HG03060 (cell line): ENCODE data around the gene COL19A1.

Experiments used
- ATAC-seq: cut with Tn5 transposase; IDR thresholded peaks from one replicate; pipeline ENCODE4 v1.9.1; 2021; ENCODE audit warnings: low read depth, moderate number of reproducible peaks; ENCODE audit not compliant: unreplicated experiment

COL19A1 gene

DNA sequence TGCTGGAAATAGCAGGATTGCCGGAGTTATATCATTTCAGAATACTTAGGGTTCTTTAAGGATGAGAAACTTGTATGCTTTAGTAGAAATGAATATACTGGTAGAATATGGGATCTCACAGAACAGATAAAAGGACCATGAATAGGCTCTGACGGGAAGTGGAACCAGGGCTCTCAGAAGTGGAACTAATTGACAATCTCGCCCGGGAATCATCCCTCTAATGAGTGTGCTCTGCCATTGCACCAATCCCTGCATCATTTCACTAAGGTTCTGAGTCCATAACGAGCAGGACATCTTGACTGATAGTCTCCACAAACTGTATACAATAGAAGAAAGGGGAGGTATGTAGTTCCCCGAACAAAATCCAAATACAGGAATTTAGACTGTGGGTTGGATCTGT, 286.4 kb downstream of the COL19A1 start:
- no peak for ATAC-seq

GRCh38 chr6:70157086-70157485, 290.7 kb downstream of the COL19A1 start:
- no peak for ATAC-seq

DNA sequence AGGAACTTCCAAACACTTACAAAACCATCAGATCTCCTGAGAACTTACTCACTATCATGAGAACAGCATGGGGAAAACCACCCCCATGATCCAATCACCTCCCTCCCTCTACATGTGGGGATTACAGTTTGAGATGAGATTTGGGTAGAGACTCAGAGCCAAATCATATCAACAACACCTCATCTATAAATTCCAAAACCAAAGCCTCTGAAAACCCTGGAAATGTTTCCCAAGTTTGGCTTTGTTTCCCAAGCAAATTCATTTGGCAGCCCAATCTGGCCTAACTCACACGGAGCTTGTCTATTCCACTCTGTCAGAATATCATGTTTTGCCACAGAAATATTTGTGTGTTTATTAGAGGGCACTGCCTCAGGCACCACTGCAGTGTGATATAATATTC, 293.9 kb downstream of the COL19A1 start:
- no peak for ATAC-seq

DNA sequence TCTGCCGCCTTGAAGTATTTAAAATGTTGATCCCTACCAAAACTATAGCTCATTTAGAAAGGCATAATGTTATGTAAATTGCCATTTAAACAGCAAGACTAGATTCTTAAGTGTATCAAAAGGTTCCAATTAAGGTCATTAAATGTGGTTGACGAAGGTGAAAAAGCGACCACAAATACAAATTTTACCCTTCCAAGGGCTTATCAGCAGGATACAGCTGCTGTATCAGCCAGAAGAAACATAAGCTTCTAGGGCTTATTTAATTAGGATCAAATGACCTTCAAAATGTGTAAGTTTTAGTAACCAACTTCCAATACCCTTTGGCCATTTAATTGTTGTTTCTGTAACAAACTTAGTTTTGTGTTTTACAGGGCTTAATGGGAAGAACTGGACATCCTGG, 296.6 kb downstream of the COL19A1 start:
- no peak for ATAC-seq

- ATAC-seq = no peak
These were observed 297.4 kb downstream of the COL19A1 start for GRCh38 chr6:70163795-70164194.

GRCh38 chr6:70164556-70164955, 298.2 kb downstream of the COL19A1 start:
- ATAC-seq = no peak

DNA sequence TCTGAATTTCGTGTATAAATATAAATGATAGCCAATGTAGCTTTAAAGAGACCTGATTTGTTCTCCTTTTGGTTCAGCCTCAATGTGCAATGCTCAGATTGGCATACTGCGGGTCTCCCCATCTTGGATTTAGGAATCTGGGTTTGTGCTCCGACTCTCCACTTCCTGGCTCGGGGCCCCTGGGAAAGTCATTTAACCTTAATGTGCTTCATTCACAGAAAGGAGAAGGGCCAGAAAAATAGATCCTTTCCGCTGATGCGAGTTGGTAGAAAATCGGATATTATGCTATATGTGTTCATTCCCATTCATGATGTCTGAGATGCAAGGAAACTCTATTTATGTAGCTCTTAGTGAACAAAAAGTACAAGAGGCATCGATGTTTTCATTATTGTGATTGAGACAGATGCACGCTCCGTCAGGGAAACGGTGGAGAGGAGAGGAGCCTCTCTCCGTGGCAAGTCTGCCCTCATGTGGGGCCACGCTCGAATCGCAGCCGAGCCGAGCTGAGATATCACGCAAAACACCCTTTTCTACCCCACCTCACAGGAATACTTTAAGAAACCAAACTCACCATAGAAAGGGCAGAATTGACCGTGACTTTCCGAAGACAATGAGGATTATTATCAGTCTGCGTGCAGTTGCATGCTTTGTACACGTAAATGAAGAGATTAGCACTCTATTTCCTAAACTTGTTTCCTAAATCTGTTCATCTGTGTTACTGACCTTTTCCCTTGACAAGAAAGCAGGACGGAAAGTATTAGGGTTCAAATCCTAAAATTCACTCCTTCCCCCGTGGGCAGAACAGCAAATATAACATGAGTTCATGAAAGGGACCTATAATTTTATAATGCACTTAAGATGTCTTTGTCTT, 300.0 kb downstream of the COL19A1 start:
- ATAC-seq = peak; percentile 60

DNA sequence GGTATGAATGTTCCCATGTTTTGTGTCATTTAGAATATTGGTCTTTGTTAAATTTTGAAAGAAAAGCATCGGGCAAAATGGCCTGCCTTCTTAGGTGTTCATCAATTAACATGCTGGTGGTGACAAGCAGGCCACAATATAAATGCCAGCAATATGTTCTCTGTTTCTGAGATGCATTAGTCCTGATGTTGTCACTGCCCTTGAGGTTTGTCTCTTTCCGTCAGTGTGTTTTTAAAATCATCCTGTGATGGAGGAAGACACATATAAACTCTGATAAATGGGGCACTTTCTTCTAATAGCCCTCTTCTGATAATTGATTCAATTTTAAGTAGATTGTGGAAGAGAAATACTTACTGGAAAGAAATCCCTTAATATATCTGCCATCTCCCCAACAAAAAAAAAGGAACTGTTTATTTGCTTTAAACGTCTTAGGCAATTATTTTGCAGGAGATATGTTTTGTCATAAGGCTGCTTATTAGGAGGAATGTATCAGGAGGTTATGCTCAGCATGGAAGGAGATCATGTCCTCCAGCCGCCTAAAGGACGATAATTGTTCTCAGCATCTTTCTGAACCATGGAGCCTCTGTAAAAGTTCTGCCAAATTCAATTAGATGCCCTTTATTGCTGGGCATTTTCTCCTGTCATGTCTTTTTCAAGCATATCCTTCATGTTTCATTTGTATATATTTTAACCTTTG, 302.5 kb downstream of the COL19A1 start:
- ATAC-seq = no peak

DNA sequence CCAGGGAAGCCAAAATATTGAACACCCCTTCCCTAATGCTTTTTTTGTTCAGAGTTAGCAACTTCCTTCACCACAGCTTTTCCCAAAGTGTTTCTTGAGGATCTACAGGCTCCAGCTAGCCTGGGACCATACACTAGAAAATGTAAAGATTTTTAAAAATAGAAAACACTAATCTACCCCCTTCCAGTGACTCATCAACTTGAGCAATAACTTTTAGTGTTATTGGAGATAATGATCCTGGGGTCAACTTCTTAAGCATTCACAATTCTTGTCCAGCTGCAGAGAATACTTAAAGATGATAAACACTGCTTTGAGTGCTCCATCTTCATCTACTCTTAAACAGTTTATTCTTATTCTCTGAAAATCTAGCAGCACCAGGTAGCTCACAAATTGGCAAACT, 304.9 kb downstream of the COL19A1 start:
- no peak for ATAC-seq

DNA sequence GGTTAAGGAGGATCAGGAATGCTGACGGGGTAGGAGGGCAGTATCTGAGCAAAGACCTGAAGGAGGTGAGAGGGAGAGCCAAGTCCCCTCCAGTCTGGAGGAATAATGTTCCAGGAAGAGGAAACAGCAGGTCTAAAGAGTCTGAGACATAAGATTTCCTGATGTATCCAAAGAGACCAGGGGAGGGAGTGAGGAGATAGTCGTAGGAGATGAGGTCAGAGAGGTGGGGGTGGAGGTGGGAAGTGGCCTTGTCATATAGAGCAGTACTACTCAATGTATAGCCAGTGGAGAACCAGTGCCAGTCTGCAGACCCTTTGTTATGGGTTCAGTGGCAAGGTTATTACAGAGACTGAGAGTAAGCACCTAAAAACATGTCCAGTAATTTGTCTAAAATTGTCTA, 305.9 kb downstream of the COL19A1 start:
- ATAC-seq = no peak

DNA sequence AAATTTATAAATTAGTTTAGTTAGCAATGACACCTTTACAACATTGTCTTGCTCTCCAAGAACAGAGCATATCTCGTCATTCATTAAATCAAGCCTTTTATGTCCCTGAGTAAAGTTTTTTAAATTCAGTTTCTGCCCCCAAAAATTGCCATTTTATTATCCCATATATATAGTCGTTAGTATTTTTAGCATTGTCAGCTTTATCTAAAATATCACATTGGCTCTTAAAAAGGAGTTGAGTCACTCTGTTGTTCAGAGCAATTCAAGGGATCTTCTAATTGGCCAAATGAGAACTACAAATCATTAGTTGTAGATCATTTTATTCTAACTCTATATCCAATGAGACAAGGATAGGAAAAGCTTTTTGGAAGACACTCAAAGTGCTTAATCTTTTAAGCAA, 309.4 kb downstream of the COL19A1 start:
- ATAC-seq = no peak

GRCh38 chr6:70176842-70177550, 310.6 kb downstream of the COL19A1 start:
- ATAC-seq = no peak

DNA sequence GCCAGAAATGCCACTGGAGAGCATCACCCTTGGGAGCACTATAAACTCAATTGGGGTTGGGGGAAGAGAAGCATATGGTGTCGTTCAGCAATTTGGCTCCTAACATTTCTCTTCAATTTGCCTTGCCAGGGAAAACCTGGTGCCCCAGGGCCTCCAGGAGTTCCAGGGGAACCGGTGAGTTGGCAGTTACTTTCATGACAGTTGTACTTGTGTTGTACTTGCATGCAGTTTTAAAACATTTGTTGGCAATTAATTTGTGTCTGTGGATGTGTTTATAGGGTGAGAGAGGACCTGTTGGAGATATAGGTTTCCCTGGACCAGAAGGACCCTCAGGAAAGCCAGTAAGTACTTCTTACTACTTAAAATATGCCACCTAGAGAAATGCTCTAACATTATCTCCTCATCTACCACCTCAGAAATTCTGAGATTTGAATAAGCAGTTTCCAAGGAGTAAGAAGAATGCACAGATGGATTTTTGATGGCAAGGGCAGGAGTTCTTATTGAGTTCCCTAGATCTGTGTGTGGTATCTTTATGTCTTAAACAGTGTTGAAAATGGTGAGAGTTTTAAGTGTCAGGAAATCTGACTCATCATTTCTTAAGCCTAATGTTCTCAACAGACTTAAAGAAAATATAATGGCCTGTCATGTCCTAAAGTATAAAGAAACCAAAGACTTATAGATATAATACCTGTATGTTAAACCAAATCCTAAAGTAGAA, 314.0 kb downstream of the COL19A1 start:
- ATAC-seq = no peak

DNA sequence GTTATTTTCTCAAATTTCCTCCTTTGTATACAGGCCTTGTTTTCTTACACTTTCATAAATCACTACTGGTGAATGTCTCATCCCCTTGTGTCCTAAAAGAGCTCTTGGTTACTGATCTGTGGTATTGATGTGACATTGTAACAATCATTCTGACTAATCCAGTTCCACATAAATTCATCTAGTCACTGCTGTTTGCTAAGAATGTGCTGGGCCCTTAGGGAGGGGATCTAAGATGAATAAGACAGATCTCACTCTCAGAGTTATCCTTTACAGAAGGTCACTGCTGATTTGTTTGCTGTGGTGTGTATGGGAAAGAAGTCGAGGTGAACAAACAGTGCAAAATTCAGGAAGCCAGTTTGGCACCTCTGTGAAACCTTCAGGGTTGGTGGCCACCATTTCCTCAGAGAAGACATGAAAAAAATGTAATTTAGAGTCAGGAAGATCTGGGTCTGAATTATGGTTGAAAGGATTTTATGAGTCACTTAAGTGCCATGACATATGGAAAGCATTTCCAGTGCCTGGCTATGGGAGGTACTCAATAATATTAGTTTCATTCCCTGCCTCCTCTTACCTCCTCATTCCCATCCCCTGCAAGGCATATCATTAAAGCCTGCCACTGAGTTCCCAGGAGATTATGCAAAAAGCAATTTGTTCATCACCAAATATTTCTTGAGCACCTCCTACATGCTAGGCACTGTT, 314.7 kb downstream of the COL19A1 start:
- no peak for ATAC-seq

DNA sequence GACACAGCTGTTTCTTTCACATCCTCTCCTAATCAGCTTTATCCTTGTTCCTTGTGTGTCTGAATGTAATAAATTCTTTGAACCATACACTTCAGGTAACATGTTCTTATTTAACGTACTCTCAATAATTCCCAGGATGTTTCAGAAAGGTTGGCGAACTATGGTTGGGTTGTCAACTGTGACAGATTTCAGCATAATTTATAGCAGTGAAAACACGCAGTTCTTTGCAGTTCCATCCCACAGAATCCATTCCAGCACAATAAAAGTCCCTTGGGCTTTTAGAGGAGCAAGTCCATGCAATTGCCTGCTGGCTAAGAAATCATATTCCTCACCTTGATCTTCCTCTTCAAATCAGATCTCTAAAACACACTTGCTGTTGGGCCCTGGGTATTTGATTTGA, 317.2 kb downstream of the COL19A1 start:
- no peak for ATAC-seq

GRCh38 chr6:70184723-70185122, 318.4 kb downstream of the COL19A1 start:
- ATAC-seq = no peak

- no peak for ATAC-seq
These were observed 320.1 kb downstream of the COL19A1 start for GRCh38 chr6:70186461-70186860.

- ATAC-seq = no peak
These were observed 321.8 kb downstream of the COL19A1 start for GRCh38 chr6:70188202-70188601.

DNA sequence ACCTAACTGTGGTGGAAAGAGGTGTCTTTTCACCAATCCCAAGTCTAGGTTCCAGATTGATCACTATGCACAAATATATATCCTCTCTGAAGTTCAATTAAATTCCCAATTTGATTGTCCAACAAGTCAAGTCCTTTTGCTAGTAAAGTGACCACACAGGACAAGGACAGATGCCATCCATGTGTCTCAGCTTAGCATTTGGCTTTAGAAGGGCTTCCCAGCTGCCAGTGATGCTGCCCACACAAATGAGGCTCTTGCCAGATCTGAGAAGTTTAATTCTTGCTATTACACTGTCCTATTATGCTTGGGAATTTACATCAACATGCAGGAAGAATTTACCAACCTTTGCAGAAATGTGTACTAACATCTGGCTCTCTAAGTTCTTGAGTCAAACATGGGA, 328.1 kb downstream of the COL19A1 start:
- no peak for ATAC-seq

DNA sequence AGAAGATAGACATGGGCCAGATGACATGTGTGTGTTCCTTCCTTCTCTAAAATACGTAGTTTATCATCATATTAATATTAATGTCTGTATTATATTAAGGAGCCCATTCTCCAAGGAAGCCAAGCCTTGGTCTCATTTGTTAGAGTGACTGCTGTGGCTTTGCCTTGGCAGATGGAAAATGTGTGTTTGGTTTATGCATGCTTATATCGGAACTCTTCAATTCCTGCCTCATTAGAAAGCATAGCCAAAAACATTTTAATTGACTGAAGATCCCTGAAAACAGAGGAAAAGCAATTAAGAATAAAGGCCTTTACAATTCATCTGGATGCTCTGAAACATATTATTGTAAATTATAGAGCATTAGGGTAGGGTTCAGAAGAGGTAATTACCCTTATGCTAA, 330.2 kb downstream of the COL19A1 start:
- no peak for ATAC-seq
